Measurements from ENCODE around the gene HMG20A. TPM values are rescaled to one million over a fixed set of nuclear protein-coding genes. Genes with fewer than 3 reads are reported as not detected.

Gene HMG20A
- total RNA-seq, 4 donors from 2014 or later: 33.1 to 48.7 (median 40.5) TPM

DNA sequence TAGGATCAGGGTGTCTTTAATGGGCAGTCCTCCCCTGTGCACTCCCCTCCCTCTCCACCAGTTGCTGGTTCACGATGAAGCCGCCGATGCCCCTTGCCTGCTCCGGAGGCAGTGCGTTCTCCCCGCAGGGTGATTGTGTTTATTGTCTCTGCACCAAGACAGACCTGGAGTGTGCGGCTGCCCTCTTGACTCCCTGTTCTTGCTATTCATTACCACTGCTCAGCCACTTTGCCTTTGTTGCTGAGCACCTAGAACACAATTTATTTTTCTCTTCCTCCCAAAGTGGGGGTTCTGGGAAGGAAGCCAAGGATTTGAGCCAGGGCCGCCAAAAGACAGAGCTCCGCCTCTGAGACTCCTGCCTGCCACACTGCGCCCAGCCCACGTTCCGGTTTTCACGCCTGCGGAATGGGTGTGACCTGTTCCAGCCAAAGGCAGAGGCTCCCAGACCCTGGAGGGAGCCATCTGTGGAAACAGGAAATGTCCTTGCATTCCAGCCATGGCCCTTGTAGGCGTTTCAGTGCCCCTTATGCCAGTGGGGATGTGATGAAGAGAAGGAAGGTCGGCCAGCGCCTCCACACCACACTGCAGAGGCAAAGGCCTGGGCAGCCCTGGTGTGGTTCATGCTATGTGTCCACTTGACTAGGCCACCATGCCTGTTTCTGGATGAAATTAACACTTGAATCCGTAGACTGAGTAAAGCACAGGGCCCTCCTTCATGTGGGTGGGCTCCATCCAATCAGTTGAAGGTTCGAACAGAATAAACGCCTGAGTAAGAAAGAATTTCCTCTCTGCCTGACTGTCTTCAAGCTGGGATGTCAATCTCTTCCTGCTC, 85.8 kb downstream of the HMG20A start:
- no peak for TF ChIP-seq POLR2A (IDR thresholded peaks at IDR 0.05)
- TF ChIP-seq, protein P1, sequence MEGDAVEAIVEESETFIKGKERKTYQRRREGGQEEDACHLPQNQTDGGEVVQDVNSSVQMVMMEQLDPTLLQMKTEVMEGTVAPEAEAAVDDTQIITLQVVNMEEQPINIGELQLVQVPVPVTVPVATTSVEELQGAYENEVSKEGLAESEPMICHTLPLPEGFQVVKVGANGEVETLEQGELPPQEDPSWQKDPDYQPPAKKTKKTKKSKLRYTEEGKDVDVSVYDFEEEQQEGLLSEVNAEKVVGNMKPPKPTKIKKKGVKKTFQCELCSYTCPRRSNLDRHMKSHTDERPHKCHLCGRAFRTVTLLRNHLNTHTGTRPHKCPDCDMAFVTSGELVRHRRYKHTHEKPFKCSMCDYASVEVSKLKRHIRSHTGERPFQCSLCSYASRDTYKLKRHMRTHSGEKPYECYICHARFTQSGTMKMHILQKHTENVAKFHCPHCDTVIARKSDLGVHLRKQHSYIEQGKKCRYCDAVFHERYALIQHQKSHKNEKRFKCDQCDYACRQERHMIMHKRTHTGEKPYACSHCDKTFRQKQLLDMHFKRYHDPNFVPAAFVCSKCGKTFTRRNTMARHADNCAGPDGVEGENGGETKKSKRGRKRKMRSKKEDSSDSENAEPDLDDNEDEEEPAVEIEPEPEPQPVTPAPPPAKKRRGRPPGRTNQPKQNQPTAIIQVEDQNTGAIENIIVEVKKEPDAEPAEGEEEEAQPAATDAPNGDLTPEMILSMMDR (IDR thresholded peaks at IDR 0.05): peak in 3 of 6 experiments; percentile 13 to 39 (median 27)
- peaks cover 44 to 56% of the 10 kb centered on the region in 2 donors for H3K4me1 ChIP-seq
- intact Hi-C loops (cut with DNase I): no loop called here

DNA sequence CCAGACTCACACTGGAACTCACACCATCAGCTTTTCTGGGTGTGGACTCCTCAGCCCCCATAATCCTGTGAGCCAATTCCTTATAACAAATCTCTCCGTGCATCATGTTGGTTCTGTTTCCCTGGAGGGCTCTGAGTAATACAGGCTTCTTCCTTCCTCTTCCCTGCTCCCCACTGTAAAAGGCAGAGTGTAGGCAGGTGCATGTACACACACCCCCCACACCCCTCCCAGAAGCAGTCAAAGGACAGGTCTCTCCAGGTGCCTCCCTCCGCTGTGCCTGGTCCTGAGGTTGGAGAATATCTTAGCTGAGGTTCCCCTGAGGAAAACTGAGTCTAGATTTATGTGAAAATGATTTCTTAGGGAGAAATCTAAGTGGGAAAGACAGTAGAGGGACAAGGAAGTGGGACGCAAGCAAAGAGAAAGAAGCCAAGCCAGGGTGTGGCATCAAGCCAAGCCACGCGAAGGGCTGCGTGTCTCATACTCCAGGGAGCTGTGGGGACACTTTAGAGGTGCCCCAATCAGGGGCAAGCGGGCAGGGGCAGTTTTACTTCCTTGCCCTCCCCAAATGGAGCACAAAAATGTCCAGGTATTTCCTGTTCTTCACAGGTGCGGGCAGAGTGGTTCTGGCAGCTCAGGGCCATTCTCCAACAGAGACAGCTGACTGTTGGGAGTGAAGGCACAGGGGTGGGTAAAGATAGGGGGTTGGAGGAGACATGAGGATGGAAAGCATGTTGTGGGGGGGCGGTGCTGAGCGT, 86.6 kb downstream of the HMG20A start:
- intact Hi-C loops (cut with DNase I): no loop called here
- H3K27ac ChIP-seq: peak overlapping the region; percentile 87 to 96 (median 96)
- H3K36me3 ChIP-seq: no peaks in the 10 kb centered on the region
- DNase-seq: peak; percentile 67 to 68
- peaks cover 44 to 56% of the 10 kb centered on the region in 2 donors for H3K4me1 ChIP-seq
- H3K9me3 ChIP-seq: no peaks in the 10 kb centered on the region
- TF ChIP-seq, protein P1 (IDR thresholded peaks at IDR 0.05): no peak
- TF ChIP-seq POLR2A (IDR thresholded peaks at IDR 0.05): no peak
- no peak overlapping the region for H3K4me3 ChIP-seq (replicated peaks in 1 of 3)
- H3K27me3 ChIP-seq: no peaks in the 10 kb centered on the region
- 36 to 41% methylated on average over 10 of the region's 10 CpGs for WGBS, 2 donors

More for the DNA sequence above, 85.8 kb downstream of the HMG20A start:
- no peaks in the 10 kb centered on the region for H3K27me3 ChIP-seq
- peak overlapping the region; percentile 87 to 96 (median 96) for H3K27ac ChIP-seq
- WGBS, 2 donors: 27 to 39% methylated on average over 20 of the region's 20 CpGs
- H3K4me3 ChIP-seq (replicated peaks in 1 of 3): no peak overlapping the region
- H3K36me3 ChIP-seq: no peaks in the 10 kb centered on the region
- no peaks in the 10 kb centered on the region for H3K9me3 ChIP-seq
- DNase-seq: peak; percentile 86 to 91

DNA sequence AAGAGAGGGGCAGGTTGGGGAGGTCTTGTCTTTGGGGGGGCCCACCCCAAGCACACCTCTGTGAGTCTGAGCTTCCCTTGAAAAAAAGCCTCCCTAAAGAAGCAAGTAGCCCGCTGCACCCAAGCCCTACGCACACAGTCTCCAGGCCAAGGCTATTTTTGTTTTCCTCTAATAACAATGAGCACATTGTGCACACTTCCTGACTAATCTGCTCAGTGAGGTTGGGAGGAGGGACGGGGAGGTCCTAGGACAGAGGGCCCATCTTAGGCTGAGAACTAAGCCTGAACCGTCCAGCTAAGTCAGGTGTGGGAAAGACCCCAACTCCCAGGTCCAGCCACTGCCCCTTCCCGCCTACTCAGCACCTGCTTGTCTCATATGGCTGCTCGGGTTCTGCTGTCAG, 87.2 kb downstream of the HMG20A start:
- peak in 1 of 2 donors; percentile 31 for TF ChIP-seq POLR2A (IDR thresholded peaks at IDR 0.05)
- TF ChIP-seq, protein P1 (IDR thresholded peaks at IDR 0.05): no peak
- intact Hi-C loops (cut with DNase I): no loop called here
- no peaks in the 10 kb centered on the region for H3K27me3 ChIP-seq
- H3K36me3 ChIP-seq: no peaks in the 10 kb centered on the region
- H3K9me3 ChIP-seq: no peaks in the 10 kb centered on the region
- peak; percentile 65 to 72 for DNase-seq
- WGBS, 2 donors: 20 to 38% methylated on average over 6 of the region's 6 CpGs
- peak overlapping the region; percentile 87 to 96 (median 96) for H3K27ac ChIP-seq
- H3K4me3 ChIP-seq (replicated peaks in 1 of 3): no peak overlapping the region
- H3K4me1 ChIP-seq: peaks cover 44 to 56% of the 10 kb centered on the region in 2 donors

DNA sequence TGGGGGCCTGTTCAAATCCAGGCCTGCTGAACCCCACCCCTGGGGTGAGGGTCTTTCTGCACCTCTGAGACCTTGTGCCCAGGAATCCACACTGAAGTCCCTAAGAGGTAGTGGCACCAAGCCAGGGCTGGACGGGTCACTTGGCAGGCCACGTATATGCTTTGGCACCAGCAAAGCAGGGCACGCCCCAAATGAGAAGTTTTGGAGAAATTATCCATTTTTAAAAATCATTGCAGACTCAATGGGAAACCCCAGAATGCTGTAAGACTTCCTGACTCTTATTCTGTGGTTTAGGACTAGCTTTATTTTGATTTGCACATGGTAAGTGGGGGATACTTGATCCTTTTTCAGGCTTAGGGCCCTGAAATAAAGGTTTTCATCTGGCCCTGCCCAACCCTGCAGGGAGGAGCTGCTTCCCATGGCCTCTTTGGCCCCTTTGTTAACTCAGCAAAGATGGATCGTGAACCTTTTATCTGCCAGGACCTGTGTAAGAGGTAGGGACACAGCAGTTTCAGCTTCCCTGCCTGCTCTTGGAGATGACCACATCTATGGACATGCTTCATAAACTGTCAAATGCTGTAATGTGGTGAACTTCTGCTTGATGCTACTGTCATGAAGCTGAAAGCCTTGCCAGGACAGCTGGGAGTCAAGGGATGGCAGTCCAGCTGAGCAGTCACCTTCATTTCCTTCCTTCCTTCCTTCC, 88.0 kb downstream of the HMG20A start:
- Histone ChIP-seq H3K9me3 (no peaks in the 10 kb centered on the region), H3K27ac (peak overlapping the region; percentile 87 to 96 (median 96)), H3K4me3 (replicated peaks in 1 of 3) (no peak overlapping the region), H3K4me1 (peaks cover 44 to 56% of the 10 kb centered on the region in 2 donors), H3K27me3 (no peaks in the 10 kb centered on the region), H3K36me3 (no peaks in the 10 kb centered on the region)
- intact Hi-C loops (cut with DNase I): no loop called here
- WGBS, 2 donors: 33% methylated on average over 4 of the region's 4 CpGs
- DNase-seq: peak; percentile 59 to 64
- TF ChIP-seq, protein P1 (IDR thresholded peaks at IDR 0.05): no peak
- TF ChIP-seq POLR2A (IDR thresholded peaks at IDR 0.05): no peak

Data from thyroid gland (tissue), 4 donors.